ENCODE measurements around the gene ARID4B.

DNA sequence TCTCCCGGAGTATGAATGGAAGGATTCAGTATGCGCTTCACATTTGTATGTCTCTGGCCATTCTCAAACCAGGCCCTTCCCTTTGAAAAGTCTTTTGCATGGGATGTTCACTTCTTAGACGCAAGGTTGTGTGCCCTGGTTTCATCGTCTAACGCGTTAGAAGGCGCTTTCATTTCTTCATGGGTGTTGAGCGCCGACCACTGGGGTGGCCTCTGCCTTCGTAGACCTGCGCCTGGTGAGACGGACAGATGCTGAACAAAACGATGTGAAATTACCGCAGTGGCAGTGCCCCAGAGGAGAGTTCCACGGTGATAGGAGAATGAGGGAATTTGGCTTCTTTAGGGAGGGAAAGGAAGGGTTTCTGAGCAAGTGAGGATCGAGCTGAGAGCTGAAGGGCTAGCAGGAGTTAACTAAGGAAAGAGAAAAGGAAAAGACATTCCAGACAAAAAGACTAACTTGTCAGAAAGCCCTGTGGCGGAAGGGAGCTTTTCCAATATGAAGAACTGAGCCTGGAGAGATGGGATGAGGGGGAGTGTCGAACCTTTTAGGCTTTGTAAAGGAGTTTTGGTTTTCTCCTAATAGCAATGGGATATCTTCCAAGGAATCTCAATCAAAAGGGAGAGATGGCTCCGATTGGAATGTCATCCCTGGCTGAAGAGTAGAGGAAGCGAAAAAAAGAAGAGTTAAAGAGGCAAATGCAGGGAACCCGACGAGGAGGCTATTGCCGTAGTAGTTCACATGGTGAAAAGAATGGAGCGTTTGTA, 1.3 kb upstream of the ARID4B start:
- TF ChIP-seq, protein P1, sequence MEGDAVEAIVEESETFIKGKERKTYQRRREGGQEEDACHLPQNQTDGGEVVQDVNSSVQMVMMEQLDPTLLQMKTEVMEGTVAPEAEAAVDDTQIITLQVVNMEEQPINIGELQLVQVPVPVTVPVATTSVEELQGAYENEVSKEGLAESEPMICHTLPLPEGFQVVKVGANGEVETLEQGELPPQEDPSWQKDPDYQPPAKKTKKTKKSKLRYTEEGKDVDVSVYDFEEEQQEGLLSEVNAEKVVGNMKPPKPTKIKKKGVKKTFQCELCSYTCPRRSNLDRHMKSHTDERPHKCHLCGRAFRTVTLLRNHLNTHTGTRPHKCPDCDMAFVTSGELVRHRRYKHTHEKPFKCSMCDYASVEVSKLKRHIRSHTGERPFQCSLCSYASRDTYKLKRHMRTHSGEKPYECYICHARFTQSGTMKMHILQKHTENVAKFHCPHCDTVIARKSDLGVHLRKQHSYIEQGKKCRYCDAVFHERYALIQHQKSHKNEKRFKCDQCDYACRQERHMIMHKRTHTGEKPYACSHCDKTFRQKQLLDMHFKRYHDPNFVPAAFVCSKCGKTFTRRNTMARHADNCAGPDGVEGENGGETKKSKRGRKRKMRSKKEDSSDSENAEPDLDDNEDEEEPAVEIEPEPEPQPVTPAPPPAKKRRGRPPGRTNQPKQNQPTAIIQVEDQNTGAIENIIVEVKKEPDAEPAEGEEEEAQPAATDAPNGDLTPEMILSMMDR (conservative IDR thresholded peaks at IDR 0.05; ENCODE audit: low read length): peak; percentile 41; the same call in 1 of the 2 replicates
- TF ChIP-seq EZH2phosphoT487 (IDR thresholded peaks at IDR 0.05; ENCODE audit: borderline replicate concordance): no peak

All from Loucy (cell line).